PC-9 (cell line): ENCODE results near the gene CNTN4. TPM values are rescaled to one million over a fixed set of nuclear protein-coding genes. Genes with fewer than 3 reads are reported as not detected.

Experiments
- BruUV-seq: library from RNA; stranded (reverse); fragments of 400-500 nt; replicated peaks from 2 replicates; lab custom pipeline; 2021; lab: Mats Ljungman, UMichigan
- CTCF ChIA-PET: fragments of 300-600 bp; sonication (Branson Sonifier 250); formaldehyde crosslinking; loops from one replicate; lab custom pipeline; 2022; ENCODE audit warnings: antibody characterized with exemption; lab: Charles Lee
- POLR2A ChIA-PET: fragments of 300-600 bp; sonication (Branson Sonifier 250); formaldehyde crosslinking; loops from one replicate; lab custom pipeline; 2022; ENCODE audit warnings: antibody characterized with exemption; ENCODE audit not compliant: unreplicated experiment; lab: Charles Lee
- DNase-seq, 2 experiments: peaks; one replicate each; pipeline versions ENCODE4 v3.0.0 to v3.0.0-alpha.2; 2015 to 2022; ENCODE audit warnings: mixed read lengths in 1 of 2
- H2AFZ ChIP-seq: fragments of 200-600 bp; sonication (generic); 2 replicates; pipeline ENCODE4 v1.8.1; 2017; ENCODE audit warnings: antibody characterized with exemption
- H3F3A ChIP-seq: fragments of 200-600 bp; sonication (generic); 2 replicates; pipeline ENCODE4 v1.8.1; 2017; ENCODE audit warnings: antibody characterized with exemption, mild to moderate bottlenecking, low read depth; ENCODE audit not compliant: insufficient read depth
- H3K27ac ChIP-seq: fragments of 200-600 bp; sonication (generic); 2 replicates; pipeline ENCODE4 v1.6.1; 2016; ENCODE audit warnings: mixed run types
- H3K27me3 ChIP-seq: fragments of 200-600 bp; sonication (generic); 2 replicates; pipeline ENCODE4 v1.6.1; 2016; ENCODE audit warnings: low read depth, mixed run types; ENCODE audit not compliant: insufficient read depth
- H3K36me3 ChIP-seq: fragments of 200-600 bp; sonication (generic); 2 replicates; pipeline ENCODE4 v1.6.1; 2016; ENCODE audit warnings: low read depth, mixed run types
- H3K4me1 ChIP-seq: fragments of 200-600 bp; sonication (generic); replicated peaks from 2 replicates; pipeline ENCODE4 v1.6.1; 2016; ENCODE audit warnings: mixed run types; ENCODE audit not compliant: insufficient read depth
- H3K4me2 ChIP-seq: fragments of 200-600 bp; sonication (generic); 2 replicates; pipeline ENCODE4 v1.6.1; 2017; ENCODE audit warnings: mixed run types
- H3K4me3 ChIP-seq: fragments of 200-600 bp; sonication (generic); 2 replicates; pipeline ENCODE4 v1.6.1; 2016; ENCODE audit warnings: mixed run types
- H3K79me2 ChIP-seq: fragments of 200-600 bp; sonication (generic); 2 replicates; pipeline ENCODE4 v1.6.1; 2017; ENCODE audit warnings: low read depth, mixed run types
- H3K9me2 ChIP-seq: fragments of 200-600 bp; sonication (generic); 2 replicates; pipeline ENCODE4 v1.8.1; 2017; ENCODE audit warnings: mild to moderate bottlenecking; ENCODE audit not compliant: insufficient read depth
- H3K9me3 ChIP-seq: fragments of 200-600 bp; sonication (generic); 2 replicates; pipeline ENCODE4 v1.8.1; 2016; ENCODE audit warnings: low read depth; ENCODE audit not compliant: insufficient read depth
- H4K20me1 ChIP-seq: fragments of 200-600 bp; sonication (generic); 2 replicates; pipeline ENCODE4 v1.8.1; 2017; ENCODE audit not compliant: insufficient read depth
- EZH2 ChIP-seq: fragments of 200-600 bp; sonication (generic); IDR thresholded peaks from 2 replicates; pipeline ENCODE4 v1.8.0; 2017; ENCODE audit warnings: antibody characterized with exemption, low read depth
- intact Hi-C: fragments of 100-400 bp; cut with micrococcal nuclease; formaldehyde crosslinking; loops from one replicate; pipeline ENCODE4 v1.10.0; 2022; ENCODE audit not compliant: unreplicated experiment
- total RNA-seq: library from RNA; stranded (reverse); gene quantifications from 2 replicates; pipeline ENCODE4 v1.2.3, GENCODE V29; 2021
- TF ChIP-seq, protein P1 (sequence below): fragments of 200-600 bp; sonication (generic); conservative IDR thresholded peaks from 2 replicates; pipeline ENCODE4 v1.6.1; 2017; ENCODE audit warnings: mixed run types, antibody characterized with exemption, mild to moderate bottlenecking, moderate library complexity

Gene CNTN4
- total RNA-seq, 1 experiment from 2014 or later, result not detected

DNA sequence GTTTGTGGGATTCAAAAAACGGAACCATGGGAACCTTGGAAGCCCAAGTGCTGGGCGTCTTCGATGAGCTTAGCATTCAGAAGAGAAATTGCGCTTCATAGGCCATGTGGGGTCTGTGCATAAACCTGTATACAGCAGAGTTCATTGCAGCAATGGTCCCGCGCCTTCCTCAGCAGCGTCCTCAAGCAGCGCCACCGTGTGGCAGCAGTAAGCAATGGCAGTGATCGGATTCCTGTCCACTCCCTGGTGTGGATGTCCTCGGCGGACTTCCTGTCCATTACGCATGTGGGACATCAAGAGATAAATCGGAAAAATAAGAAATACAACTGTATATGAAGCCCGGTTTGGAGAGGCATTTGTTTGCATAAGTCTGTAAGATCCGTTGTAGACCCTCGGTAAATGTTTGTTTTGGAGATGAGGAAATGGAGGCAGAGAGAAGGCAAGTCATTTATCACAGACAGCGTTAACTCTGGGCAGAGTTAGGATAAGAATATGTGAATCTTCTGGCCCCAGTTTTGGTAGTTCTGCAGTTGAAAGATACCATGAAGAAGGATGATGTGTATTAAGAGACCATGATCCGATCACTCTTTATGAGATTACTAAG, 57.7 kb downstream of the CNTN4 start:
- no peaks in the 10 kb centered on the region for H3F3A ChIP-seq
- peak in 1 of 2 experiments; percentile 3 for DNase-seq
- no peaks in the 10 kb centered on the region for H3K79me2 ChIP-seq
- TF ChIP-seq, protein P1, sequence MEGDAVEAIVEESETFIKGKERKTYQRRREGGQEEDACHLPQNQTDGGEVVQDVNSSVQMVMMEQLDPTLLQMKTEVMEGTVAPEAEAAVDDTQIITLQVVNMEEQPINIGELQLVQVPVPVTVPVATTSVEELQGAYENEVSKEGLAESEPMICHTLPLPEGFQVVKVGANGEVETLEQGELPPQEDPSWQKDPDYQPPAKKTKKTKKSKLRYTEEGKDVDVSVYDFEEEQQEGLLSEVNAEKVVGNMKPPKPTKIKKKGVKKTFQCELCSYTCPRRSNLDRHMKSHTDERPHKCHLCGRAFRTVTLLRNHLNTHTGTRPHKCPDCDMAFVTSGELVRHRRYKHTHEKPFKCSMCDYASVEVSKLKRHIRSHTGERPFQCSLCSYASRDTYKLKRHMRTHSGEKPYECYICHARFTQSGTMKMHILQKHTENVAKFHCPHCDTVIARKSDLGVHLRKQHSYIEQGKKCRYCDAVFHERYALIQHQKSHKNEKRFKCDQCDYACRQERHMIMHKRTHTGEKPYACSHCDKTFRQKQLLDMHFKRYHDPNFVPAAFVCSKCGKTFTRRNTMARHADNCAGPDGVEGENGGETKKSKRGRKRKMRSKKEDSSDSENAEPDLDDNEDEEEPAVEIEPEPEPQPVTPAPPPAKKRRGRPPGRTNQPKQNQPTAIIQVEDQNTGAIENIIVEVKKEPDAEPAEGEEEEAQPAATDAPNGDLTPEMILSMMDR, result peak; percentile 47
- no peak for TF ChIP-seq EZH2
- no peaks in the 10 kb centered on the region for H3K4me1 ChIP-seq
- no peaks in the 10 kb centered on the region for H3K36me3 ChIP-seq
- no peak overlapping the region for H3K4me3 ChIP-seq
- BruUV-seq, result no TSS peak
- H2AFZ ChIP-seq, result no peak overlapping the region
- intact Hi-C loops, result loop anchor here (5.0 kb wide), 2 partner anchors 1254 to 1524 kb away; no protein-coding TSS in a partner anchor
- no peaks in the 10 kb centered on the region for H4K20me1 ChIP-seq
- H3K4me2 ChIP-seq, result no peak overlapping the region
- POLR2A ChIA-PET, result no interaction called here
- CTCF ChIA-PET, result interaction anchor here (0.6 kb wide), 1 partner anchor 366 kb away, joined by 5 read pairs; no protein-coding TSS in a partner anchor
- no peak overlapping the region for H3K27ac ChIP-seq
- no peaks in the 10 kb centered on the region for H3K9me3 ChIP-seq
- H3K27me3 ChIP-seq, result no peaks in the 10 kb centered on the region
- no peaks in the 10 kb centered on the region for H3K9me2 ChIP-seq

GRCh38 chr3:2158828-2159227, 60.2 kb downstream of the CNTN4 start:
- CTCF ChIA-PET, result no interaction called here
- H3F3A ChIP-seq, result no peaks in the 10 kb centered on the region
- no peak overlapping the region for H2AFZ ChIP-seq
- H3K27me3 ChIP-seq, result no peaks in the 10 kb centered on the region
- H3K9me2 ChIP-seq, result no peaks in the 10 kb centered on the region
- H3K4me1 ChIP-seq, result no peaks in the 10 kb centered on the region
- H3K4me2 ChIP-seq, result no peak overlapping the region
- no peak overlapping the region for H3K27ac ChIP-seq
- no peak for DNase-seq
- POLR2A ChIA-PET, result no interaction called here
- H3K79me2 ChIP-seq, result no peaks in the 10 kb centered on the region
- BruUV-seq, result no TSS peak
- intact Hi-C loops, result loop anchor here (5.0 kb wide), 2 partner anchors 1257 to 1527 kb away; no protein-coding TSS in a partner anchor
- H4K20me1 ChIP-seq, result no peaks in the 10 kb centered on the region
- H3K4me3 ChIP-seq, result no peak overlapping the region
- H3K9me3 ChIP-seq, result no peaks in the 10 kb centered on the region
- no peaks in the 10 kb centered on the region for H3K36me3 ChIP-seq
- TF ChIP-seq EZH2, result no peak
- TF ChIP-seq, protein P1, result no peak

DNA sequence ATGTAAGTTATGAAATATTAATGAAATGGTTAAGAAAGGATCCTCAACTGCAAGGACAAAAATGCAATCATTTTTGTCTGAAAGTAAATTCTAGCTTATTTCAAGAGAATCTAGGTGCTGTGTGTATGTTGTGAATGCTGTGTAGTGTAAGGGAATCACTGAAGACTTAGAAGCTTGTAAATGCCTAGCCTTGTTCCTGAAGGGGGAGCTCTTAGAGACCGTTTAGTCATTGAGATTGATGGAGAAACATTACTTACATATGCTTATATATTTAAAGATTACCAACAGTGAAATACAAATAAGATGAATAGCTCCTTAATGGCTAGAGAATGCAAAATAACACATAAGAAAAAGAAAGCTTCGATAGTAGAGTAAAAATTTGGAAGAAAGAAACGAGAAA, 67.9 kb downstream of the CNTN4 start:
- H3K9me2 ChIP-seq, result no peaks in the 10 kb centered on the region
- no peak overlapping the region for H3K4me2 ChIP-seq
- ChIA-PET POLR2A (no interaction called here), CTCF (no interaction called here)
- no peaks in the 10 kb centered on the region for H3K27me3 ChIP-seq
- no TSS peak for BruUV-seq
- no peaks in the 10 kb centered on the region for H3K9me3 ChIP-seq
- intact Hi-C loops, result no loop called here
- no peak overlapping the region for H3K4me3 ChIP-seq
- no peak overlapping the region for H3K27ac ChIP-seq
- no peak for DNase-seq
- H3F3A ChIP-seq, result no peaks in the 10 kb centered on the region
- H2AFZ ChIP-seq, result no peak overlapping the region
- H3K79me2 ChIP-seq, result no peaks in the 10 kb centered on the region
- H4K20me1 ChIP-seq, result no peaks in the 10 kb centered on the region
- H3K4me1 ChIP-seq, result no peaks in the 10 kb centered on the region
- H3K36me3 ChIP-seq, result no peaks in the 10 kb centered on the region
- TF ChIP-seq EZH2, result no peak
- TF ChIP-seq, protein P1, result no peak
